ENCODE measurements around the gene FSTL4. TPM values are rescaled to one million over a fixed set of nuclear protein-coding genes. Genes with fewer than 3 reads are reported as not detected.

FSTL4 gene
- total and polyA plus RNA-seq, 2 donors, result 0.99 to 1.2 TPM

- WGBS, result 73% methylated on average over 4 of the region's 4 CpGs
- H3K9me3 ChIP-seq (ENCODE audit: control insufficient read depth in 2 of 2, insufficient read depth in 1 of 2, low read length in 1 of 2), result peaks cover 0 to 3% of the 10 kb centered on the region in 2 donors
- no peaks in the 10 kb centered on the region for H3K36me3 ChIP-seq (ENCODE audit: control insufficient read depth in 2 of 2, insufficient read depth in 2 of 2, low read length in 1 of 2)
- H3K4me1 ChIP-seq (ENCODE audit: control insufficient read depth in 2 of 2, insufficient read depth in 2 of 2, low read length in 2 of 2), result peaks cover 10 to 16% of the 10 kb centered on the region in 2 donors
- no peak overlapping the region for H3K4me3 ChIP-seq (ENCODE audit: low read length in 2 of 2)
- H3K27me3 ChIP-seq (ENCODE audit: control insufficient read depth in 2 of 2, insufficient read depth in 1 of 2, low read length in 1 of 2), result no peaks in the 10 kb centered on the region
- DNase-seq (ENCODE audit: low read depth in 6 of 9, low spot score in 9 of 9), result no peak
- no peak overlapping the region for H3K27ac ChIP-seq (ENCODE audit: low read depth in 1 of 2, low read length in 1 of 2)
These were observed 463.0 kb downstream of the FSTL4 start for GRCh38 chr5:133149345-133149744.

GRCh38 chr5:133147815-133148567 lies 464.4 kb downstream of the FSTL4 start:
- DNase-seq (ENCODE audit: low read depth in 6 of 9, low spot score in 9 of 9), result peak in 3 of 9 donors; percentile 7 to 55 (median 15)
- Histone ChIP-seq H3K9me3 (ENCODE audit: control insufficient read depth in 2 of 2, insufficient read depth in 1 of 2, low read length in 1 of 2) (peaks cover 0 to 3% of the 10 kb centered on the region in 2 donors), H3K36me3 (ENCODE audit: control insufficient read depth in 2 of 2, insufficient read depth in 2 of 2, low read length in 1 of 2) (no peaks in the 10 kb centered on the region), H3K4me1 (ENCODE audit: control insufficient read depth in 2 of 2, insufficient read depth in 2 of 2, low read length in 2 of 2) (peaks cover 10 to 16% of the 10 kb centered on the region in 2 donors), H3K27ac (ENCODE audit: low read depth in 1 of 2, low read length in 1 of 2) (no peak overlapping the region), H3K4me3 (ENCODE audit: low read length in 2 of 2) (no peak overlapping the region), H3K27me3 (ENCODE audit: control insufficient read depth in 2 of 2, insufficient read depth in 1 of 2, low read length in 1 of 2) (no peaks in the 10 kb centered on the region)
- WGBS, result 82% methylated on average over 7 of the region's 7 CpGs

GRCh38 chr5:133147411-133147810 lies 464.9 kb downstream of the FSTL4 start:
- Histone ChIP-seq H3K4me3 (ENCODE audit: low read length in 2 of 2) (no peak overlapping the region), H3K4me1 (ENCODE audit: control insufficient read depth in 2 of 2, insufficient read depth in 2 of 2, low read length in 2 of 2) (peaks cover 10 to 16% of the 10 kb centered on the region in 2 donors), H3K36me3 (ENCODE audit: control insufficient read depth in 2 of 2, insufficient read depth in 2 of 2, low read length in 1 of 2) (no peaks in the 10 kb centered on the region), H3K27ac (ENCODE audit: low read depth in 1 of 2, low read length in 1 of 2) (no peak overlapping the region), H3K27me3 (ENCODE audit: control insufficient read depth in 2 of 2, insufficient read depth in 1 of 2, low read length in 1 of 2) (no peaks in the 10 kb centered on the region), H3K9me3 (ENCODE audit: control insufficient read depth in 2 of 2, insufficient read depth in 1 of 2, low read length in 1 of 2) (peaks cover 0 to 3% of the 10 kb centered on the region in 2 donors)
- DNase-seq (ENCODE audit: low read depth in 6 of 9, low spot score in 9 of 9), result peak in 1 of 9 donors; percentile 17
- 15% methylated on average over 7 of the region's 7 CpGs for WGBS

Data from thymus (tissue), 11 donors.